Measurements from ENCODE around the gene PRR30.
A peak's percentile ranks its signal among the peaks of the same experiment; 100 is the strongest.

Gene PRR30

GRCh38 chr2:27097341-27097740 is 41.9 kb downstream of the PRR30 start:
- no peak overlapping the region for H2BK12ac ChIP-seq (ENCODE audit: low read length)
- no peak overlapping the region for H4K12ac ChIP-seq (ENCODE audit: low read depth, low read length)
- peak overlapping the region; percentile 6 for H3K27ac ChIP-seq (ENCODE audit: low read depth, low read length)
- H3K9me3 ChIP-seq (ENCODE audit: insufficient read depth, low read depth, low read length): no peaks in the 10 kb centered on the region
- no peak overlapping the region for H2BK5ac ChIP-seq (ENCODE audit: low read depth, low read length, poor library complexity)
- H4K91ac ChIP-seq (ENCODE audit: low read depth, low read length): peak overlapping the region; percentile 52
- H3K79me2 ChIP-seq (ENCODE audit: control insufficient read depth, insufficient read depth, low read length, poor library complexity): no peaks in the 10 kb centered on the region
- H3K4me2 ChIP-seq (ENCODE audit: low read length): no peak overlapping the region
- no peak for DNase-seq
- H3K9ac ChIP-seq (ENCODE audit: low read length): no peak overlapping the region
- peak overlapping the region; percentile 16 for H3K4me3 ChIP-seq (ENCODE audit: low read depth, low read length)
- no peaks in the 10 kb centered on the region for H3K36me3 ChIP-seq (ENCODE audit: control insufficient read depth in 1 of 2, insufficient read depth in 2 of 2, low read length in 2 of 2)
- no peaks in the 10 kb centered on the region for H3K27me3 ChIP-seq (ENCODE audit: insufficient read depth, low read length)
- H3K18ac ChIP-seq (ENCODE audit: low read length): no peak overlapping the region
- no peak overlapping the region for H3K4ac ChIP-seq (ENCODE audit: low read depth, low read length)
- H3K79me1 ChIP-seq (ENCODE audit: low read length): peaks cover 7% of the 10 kb centered on the region
- peak overlapping the region; percentile 2 for H4K8ac ChIP-seq (ENCODE audit: low read depth, low read length)
- H2AK5ac ChIP-seq (ENCODE audit: low read length): no peak overlapping the region
- no peak overlapping the region for H2AFZ ChIP-seq (ENCODE audit: insufficient read depth, low read length, poor library complexity)
- no peak overlapping the region for H3K23ac ChIP-seq (ENCODE audit: low read length)
- H3K4me1 ChIP-seq (ENCODE audit: control insufficient read depth in 1 of 2, insufficient read depth in 2 of 2, low read length in 2 of 2): peaks cover 4% of the 10 kb centered on the region in 2 experiments
- no CpG with 5 or more reads among the region's 14 CpGs for WGBS (ENCODE audit: extremely low coverage, insufficient coverage, insufficient read length)
- no peak overlapping the region for H2BK120ac ChIP-seq (ENCODE audit: insufficient read depth, low read length, poor library complexity)
- peak overlapping the region; percentile 5 for H3K14ac ChIP-seq (ENCODE audit: low read length)

- Histone ChIP-seq H3K14ac (ENCODE audit: low read length) (peak overlapping the region; percentile 25), H3K9ac (ENCODE audit: low read length) (no peak overlapping the region), H3K27me3 (ENCODE audit: insufficient read depth, low read length) (no peaks in the 10 kb centered on the region), H3K79me1 (ENCODE audit: low read length) (peaks cover 7% of the 10 kb centered on the region), H3K79me2 (ENCODE audit: control insufficient read depth, insufficient read depth, low read length, poor library complexity) (no peaks in the 10 kb centered on the region), H4K8ac (ENCODE audit: low read depth, low read length) (no peak overlapping the region), H4K12ac (ENCODE audit: low read depth, low read length) (no peak overlapping the region), H2AFZ (ENCODE audit: insufficient read depth, low read length, poor library complexity) (no peak overlapping the region), H3K18ac (ENCODE audit: low read length) (no peak overlapping the region), H3K36me3 (ENCODE audit: control insufficient read depth in 1 of 2, insufficient read depth in 2 of 2, low read length in 2 of 2) (no peaks in the 10 kb centered on the region), H3K4me3 (ENCODE audit: low read depth, low read length) (no peak overlapping the region), H2AK5ac (ENCODE audit: low read length) (no peak overlapping the region), H3K23ac (ENCODE audit: low read length) (no peak overlapping the region), H4K91ac (ENCODE audit: low read depth, low read length) (peak overlapping the region; percentile 31), H3K9me3 (ENCODE audit: insufficient read depth, low read depth, low read length) (no peaks in the 10 kb centered on the region), H3K27ac (ENCODE audit: low read depth, low read length) (peak overlapping the region; percentile 24), H2BK5ac (ENCODE audit: low read depth, low read length, poor library complexity) (peak overlapping the region; percentile 5), H2BK12ac (ENCODE audit: low read length) (no peak overlapping the region), H3K4me2 (ENCODE audit: low read length) (no peak overlapping the region), H3K4me1 (ENCODE audit: control insufficient read depth in 1 of 2, insufficient read depth in 2 of 2, low read length in 2 of 2) (peaks cover 4% of the 10 kb centered on the region in 2 experiments), H2BK120ac (ENCODE audit: insufficient read depth, low read length, poor library complexity) (peak overlapping the region; percentile 62), H3K4ac (ENCODE audit: low read depth, low read length) (no peak overlapping the region)
- no CpG with 5 or more reads among the region's 3 CpGs for WGBS (ENCODE audit: extremely low coverage, insufficient coverage, insufficient read length)
- DNase-seq: peak in 1 of 2 donors; percentile 19
These were observed 42.4 kb downstream of the PRR30 start for GRCh38 chr2:27096748-27097297.

- no CpG with 5 or more reads among the region's 18 CpGs for WGBS (ENCODE audit: extremely low coverage, insufficient coverage, insufficient read length)
- DNase-seq: peak; percentile 44 to 70
- Histone ChIP-seq H2BK120ac (ENCODE audit: insufficient read depth, low read length, poor library complexity) (peak overlapping the region; percentile 62), H2AK5ac (ENCODE audit: low read length) (no peak overlapping the region), H3K23ac (ENCODE audit: low read length) (no peak overlapping the region), H3K9me3 (ENCODE audit: insufficient read depth, low read depth, low read length) (no peaks in the 10 kb centered on the region), H3K4ac (ENCODE audit: low read depth, low read length) (no peak overlapping the region), H3K4me1 (ENCODE audit: control insufficient read depth in 1 of 2, insufficient read depth in 2 of 2, low read length in 2 of 2) (peaks cover 4% of the 10 kb centered on the region in 2 experiments), H3K79me1 (ENCODE audit: low read length) (peaks cover 7% of the 10 kb centered on the region), H2AFZ (ENCODE audit: insufficient read depth, low read length, poor library complexity) (peak overlapping the region; percentile 87), H3K79me2 (ENCODE audit: control insufficient read depth, insufficient read depth, low read length, poor library complexity) (no peaks in the 10 kb centered on the region), H3K36me3 (ENCODE audit: control insufficient read depth in 1 of 2, insufficient read depth in 2 of 2, low read length in 2 of 2) (no peaks in the 10 kb centered on the region), H3K18ac (ENCODE audit: low read length) (peak overlapping the region; percentile 9), H3K4me3 (ENCODE audit: low read depth, low read length) (no peak overlapping the region), H3K9ac (ENCODE audit: low read length) (peak overlapping the region; percentile 11), H4K8ac (ENCODE audit: low read depth, low read length) (peak overlapping the region; percentile 96), H3K27me3 (ENCODE audit: insufficient read depth, low read length) (no peaks in the 10 kb centered on the region), H4K91ac (ENCODE audit: low read depth, low read length) (peak overlapping the region; percentile 31), H3K4me2 (ENCODE audit: low read length) (peak overlapping the region; percentile 62), H3K27ac (ENCODE audit: low read depth, low read length) (peak overlapping the region; percentile 24), H3K14ac (ENCODE audit: low read length) (peak overlapping the region; percentile 25), H2BK5ac (ENCODE audit: low read depth, low read length, poor library complexity) (peak overlapping the region; percentile 43), H2BK12ac (ENCODE audit: low read length) (peak overlapping the region; percentile 33), H4K12ac (ENCODE audit: low read depth, low read length) (peak overlapping the region; percentile 55)
These were observed 43.2 kb downstream of the PRR30 start for GRCh38 chr2:27095745-27096651.

- Histone ChIP-seq H4K91ac (ENCODE audit: low read depth, low read length) (peak overlapping the region; percentile 31), H3K14ac (ENCODE audit: low read length) (no peak overlapping the region), H3K18ac (ENCODE audit: low read length) (no peak overlapping the region), H2BK120ac (ENCODE audit: insufficient read depth, low read length, poor library complexity) (no peak overlapping the region), H3K23ac (ENCODE audit: low read length) (no peak overlapping the region), H3K4me2 (ENCODE audit: low read length) (no peak overlapping the region), H3K4me3 (ENCODE audit: low read depth, low read length) (no peak overlapping the region), H2BK5ac (ENCODE audit: low read depth, low read length, poor library complexity) (no peak overlapping the region), H2BK12ac (ENCODE audit: low read length) (no peak overlapping the region), H4K12ac (ENCODE audit: low read depth, low read length) (no peak overlapping the region), H3K4ac (ENCODE audit: low read depth, low read length) (no peak overlapping the region), H2AK5ac (ENCODE audit: low read length) (no peak overlapping the region), H3K27ac (ENCODE audit: low read depth, low read length) (peak overlapping the region; percentile 20), H3K36me3 (ENCODE audit: control insufficient read depth in 1 of 2, insufficient read depth in 2 of 2, low read length in 2 of 2) (no peaks in the 10 kb centered on the region), H4K8ac (ENCODE audit: low read depth, low read length) (peak overlapping the region; percentile 96), H3K27me3 (ENCODE audit: insufficient read depth, low read length) (no peaks in the 10 kb centered on the region), H2AFZ (ENCODE audit: insufficient read depth, low read length, poor library complexity) (no peak overlapping the region), H3K79me1 (ENCODE audit: low read length) (peaks cover 7% of the 10 kb centered on the region), H3K4me1 (ENCODE audit: control insufficient read depth in 1 of 2, insufficient read depth in 2 of 2, low read length in 2 of 2) (peaks cover 4% of the 10 kb centered on the region in 2 experiments), H3K9ac (ENCODE audit: low read length) (no peak overlapping the region), H3K9me3 (ENCODE audit: insufficient read depth, low read depth, low read length) (no peaks in the 10 kb centered on the region), H3K79me2 (ENCODE audit: control insufficient read depth, insufficient read depth, low read length, poor library complexity) (no peaks in the 10 kb centered on the region)
- WGBS (ENCODE audit: extremely low coverage, insufficient coverage, insufficient read length): no CpG with 5 or more reads among the region's 2 CpGs
- no peak for DNase-seq
These were observed 43.8 kb downstream of the PRR30 start for GRCh38 chr2:27095427-27095744.
